Gastroesophageal sphincter (tissue), 4 donors: ENCODE results near the gene PI4KA. TPM values are rescaled to one million over a fixed set of nuclear protein-coding genes. Genes with fewer than 3 reads are reported as not detected.

Source experiments
- ATAC-seq: fragments of 150-250 bp; one replicate; pipeline ENCODE4 v1.9.1; 2016; ENCODE audit warnings: mild to moderate bottlenecking, moderate library complexity
- H3K27ac ChIP-seq, 4 donors: fragments of 200-600 bp; sonication (generic) in 3 of 4; 1 replicate in 3 of 4; 2 replicates in 1 of 4; pipeline ENCODE4 v1.5.1; 2016 to 2019
- H3K27me3 ChIP-seq: fragments of 200-600 bp; sonication (generic); one replicate; pipeline ENCODE4 v1.5.1; 2019
- H3K36me3 ChIP-seq, 2 donors: fragments of 200-600 bp; sonication (generic); one replicate each; pipeline ENCODE4 v1.5.1; 2019; ENCODE audit warnings: control low read depth in 1 of 2
- H3K4me1 ChIP-seq, 3 donors: fragments of 200-600 bp; sonication (generic); 1 replicate in 2 of 3; 2 replicates in 1 of 3; pipeline ENCODE4 v1.5.1; 2016 to 2019; ENCODE audit warnings: control low read depth in 2 of 3
- H3K4me3 ChIP-seq, 2 donors: fragments of 200-600 bp; sonication (generic); one replicate each; pipeline ENCODE4 v1.5.1; 2019; ENCODE audit warnings: mild to moderate bottlenecking in 1 of 2, moderate library complexity in 1 of 2
- H3K9me3 ChIP-seq, 3 donors: fragments of 200-600 bp; sonication (generic); one replicate each; pipeline ENCODE4 v1.5.1; 2017 to 2019; ENCODE audit warnings: control low read depth in 2 of 3
- EP300 ChIP-seq: sonication (generic); formaldehyde crosslinking; IDR thresholded peaks from one replicate; pipeline ENCODE4 v1.6.1; 2017; ENCODE audit warnings: antibody characterized with exemption, mild to moderate bottlenecking
- POLR2A ChIP-seq, 2 donors: fragments of 450-650 bp; IDR thresholded peaks; one replicate each; pipeline ENCODE4 v1.6.1; 2017; ENCODE audit warnings: antibody characterized with exemption in 2 of 2, mild to moderate bottlenecking in 2 of 2, moderate library complexity in 1 of 2
- POLR2AphosphoS5 ChIP-seq: sonication (generic); formaldehyde crosslinking; IDR thresholded peaks from one replicate; pipeline ENCODE4 v1.6.1; 2017; ENCODE audit warnings: antibody characterized with exemption
- whole genome bisulfite sequencing, 2 donors: methylation state at CpG; one replicate each; pipeline ENCODE4 v1.1.5; 2018; ENCODE audit warnings: low coverage in 1 of 2; 5-methylcytosine and 5-hydroxymethylcytosine counted together
- total RNA-seq, 4 donors: library from RNA; depleted of rRNA; stranded (reverse); fragments of >200 nt; gene quantifications; one replicate each; pipeline ENCODE4 v1.1.0, GENCODE V29; 2016
- TF ChIP-seq, protein P1 (sequence below), 4 experiments: fragments of 200-600 bp in 2 of 4; fragments of 450-650 bp in 2 of 4; sonication (generic) in 1 of 4; IDR thresholded peaks; one replicate each; pipeline ENCODE4 v1.5.1; 2017 to 2019; ENCODE audit warnings: antibody characterized with exemption in 4 of 4, mild to moderate bottlenecking in 2 of 4, moderate library complexity in 2 of 4

PI4KA gene
- total RNA-seq, 4 donors from 2014 or later = 45.7 to 113 (median 87.5) TPM

DNA sequence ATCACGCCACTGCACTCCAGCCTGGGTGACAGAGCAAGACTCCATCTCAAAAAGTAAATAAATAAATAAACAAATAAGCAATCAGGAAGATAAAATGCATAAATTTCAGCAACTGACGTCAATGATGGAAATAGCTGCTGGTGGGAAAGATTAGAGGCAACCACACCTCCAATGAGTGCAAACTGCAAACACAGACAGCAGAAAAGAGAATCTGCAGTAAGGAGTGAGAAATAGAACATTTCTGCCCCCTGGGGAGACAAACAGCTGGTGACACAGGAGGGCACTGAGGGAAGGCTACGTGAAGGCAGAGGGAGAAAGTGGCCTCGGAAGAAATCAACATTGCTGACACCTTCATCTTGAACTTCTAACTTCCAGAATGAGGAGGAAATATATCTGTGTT lies 6.5 kb downstream of the PI4KA start:
- no peak for ATAC-seq
- no peak overlapping the region for H3K4me3 ChIP-seq
- TF ChIP-seq POLR2AphosphoS5 (no peak), EP300 (no peak), POLR2A (IDR thresholded peaks at IDR 0.05) (no peak)
- TF ChIP-seq, protein P1, sequence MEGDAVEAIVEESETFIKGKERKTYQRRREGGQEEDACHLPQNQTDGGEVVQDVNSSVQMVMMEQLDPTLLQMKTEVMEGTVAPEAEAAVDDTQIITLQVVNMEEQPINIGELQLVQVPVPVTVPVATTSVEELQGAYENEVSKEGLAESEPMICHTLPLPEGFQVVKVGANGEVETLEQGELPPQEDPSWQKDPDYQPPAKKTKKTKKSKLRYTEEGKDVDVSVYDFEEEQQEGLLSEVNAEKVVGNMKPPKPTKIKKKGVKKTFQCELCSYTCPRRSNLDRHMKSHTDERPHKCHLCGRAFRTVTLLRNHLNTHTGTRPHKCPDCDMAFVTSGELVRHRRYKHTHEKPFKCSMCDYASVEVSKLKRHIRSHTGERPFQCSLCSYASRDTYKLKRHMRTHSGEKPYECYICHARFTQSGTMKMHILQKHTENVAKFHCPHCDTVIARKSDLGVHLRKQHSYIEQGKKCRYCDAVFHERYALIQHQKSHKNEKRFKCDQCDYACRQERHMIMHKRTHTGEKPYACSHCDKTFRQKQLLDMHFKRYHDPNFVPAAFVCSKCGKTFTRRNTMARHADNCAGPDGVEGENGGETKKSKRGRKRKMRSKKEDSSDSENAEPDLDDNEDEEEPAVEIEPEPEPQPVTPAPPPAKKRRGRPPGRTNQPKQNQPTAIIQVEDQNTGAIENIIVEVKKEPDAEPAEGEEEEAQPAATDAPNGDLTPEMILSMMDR (IDR thresholded peaks at IDR 0.05) = no peak
- H3K27me3 ChIP-seq = no peaks in the 10 kb centered on the region
- H3K36me3 ChIP-seq = no peaks in the 10 kb centered on the region
- no peak overlapping the region for H3K27ac ChIP-seq
- H3K9me3 ChIP-seq = no peaks in the 10 kb centered on the region
- WGBS, 2 donors = 59 to 73% methylated on average over 3 to 4 of the region's 4 CpGs
- H3K4me1 ChIP-seq = peaks cover 0 to 31% (median under 1%) of the 10 kb centered on the region in 3 donors

DNA sequence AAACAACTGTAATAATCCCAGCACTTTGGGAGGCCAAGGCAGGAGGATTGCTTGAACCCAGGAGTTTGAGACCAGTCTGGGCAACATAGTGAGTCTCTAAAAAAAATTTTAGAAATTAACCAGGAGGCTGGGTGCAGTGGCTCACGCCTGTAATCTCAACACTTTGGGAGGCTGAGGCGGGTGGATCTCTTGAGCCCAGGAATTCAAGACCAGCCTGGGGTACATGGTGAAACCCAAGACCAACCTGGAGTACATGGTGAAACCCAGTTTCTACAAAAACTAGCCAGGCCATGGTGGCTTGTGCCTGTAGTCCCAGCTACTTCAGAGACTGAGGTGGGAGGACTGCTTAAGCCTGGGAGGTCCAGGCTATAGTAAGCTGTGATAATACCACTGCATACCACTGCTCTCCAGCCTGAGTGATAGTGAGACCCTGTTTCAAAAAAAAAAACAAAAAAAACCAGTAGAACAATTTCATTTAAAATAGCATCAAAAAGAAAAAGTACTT lies 11.2 kb downstream of the PI4KA start:
- WGBS, 2 donors = 95 to 100% methylated on average over 2 of the region's 2 CpGs
- H3K4me1 ChIP-seq = peaks cover 0 to 5% (median 0%) of the 10 kb centered on the region in 3 donors
- no peak for ATAC-seq
- TF ChIP-seq EP300 (no peak), POLR2AphosphoS5 (no peak), POLR2A (IDR thresholded peaks at IDR 0.05) (no peak)
- TF ChIP-seq, protein P1 (IDR thresholded peaks at IDR 0.05) = no peak
- H3K36me3 ChIP-seq = no peaks in the 10 kb centered on the region
- H3K27me3 ChIP-seq = no peaks in the 10 kb centered on the region
- H3K9me3 ChIP-seq = no peaks in the 10 kb centered on the region
- no peak overlapping the region for H3K27ac ChIP-seq
- H3K4me3 ChIP-seq = no peak overlapping the region

DNA sequence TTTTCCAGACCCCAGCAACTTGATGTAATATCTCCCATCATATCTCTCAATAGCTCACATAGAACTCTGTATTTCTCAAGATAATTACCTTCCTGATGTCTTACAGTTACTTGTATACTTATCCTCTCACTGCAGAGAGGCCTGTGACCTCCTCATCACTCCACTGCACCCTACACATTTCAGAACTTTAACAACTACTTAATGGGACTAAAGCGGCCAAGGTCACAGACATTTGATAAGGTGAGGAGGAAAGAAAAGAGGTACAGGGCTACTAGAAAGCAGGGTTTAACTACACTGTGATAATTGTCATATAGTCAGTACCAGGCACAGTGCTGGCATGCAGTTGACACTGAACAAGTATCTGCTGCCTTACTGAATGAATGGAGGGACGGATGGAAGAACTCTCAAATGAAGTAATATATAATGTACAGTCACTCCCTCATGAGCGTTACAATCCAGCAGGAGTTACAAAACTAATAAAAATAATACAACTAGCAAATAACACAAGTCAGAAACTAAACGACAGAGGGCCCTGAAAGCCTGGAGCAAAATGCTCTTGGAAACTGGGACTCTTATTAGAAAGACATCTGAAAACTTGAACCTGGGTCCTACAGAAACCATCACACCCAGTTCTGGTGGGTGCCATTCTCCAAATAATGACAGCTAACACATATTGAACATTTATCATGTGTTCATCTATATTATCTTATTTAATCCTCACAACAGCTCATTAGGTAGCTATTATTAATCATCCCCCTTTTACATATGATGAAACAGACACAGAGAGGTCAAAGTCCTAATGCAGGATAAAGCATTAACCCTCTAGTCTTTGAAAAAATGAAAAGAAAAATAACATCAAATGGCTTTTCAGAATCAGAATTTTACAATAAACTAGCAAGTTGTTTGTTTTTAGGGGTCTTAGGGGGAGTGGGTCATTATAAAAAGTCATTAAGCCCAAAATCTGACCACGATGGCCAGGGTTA lies 14.3 kb downstream of the PI4KA start:
- H3K27me3 ChIP-seq = no peaks in the 10 kb centered on the region
- H3K4me3 ChIP-seq = no peak overlapping the region
- H3K9me3 ChIP-seq = no peaks in the 10 kb centered on the region
- H3K4me1 ChIP-seq = peaks cover 0 to 11% (median 0%) of the 10 kb centered on the region in 3 donors
- TF ChIP-seq POLR2AphosphoS5 = no peak
- TF ChIP-seq POLR2A (IDR thresholded peaks at IDR 0.05) = no peak
- TF ChIP-seq, protein P1 (IDR thresholded peaks at IDR 0.05) = no peak
- no peak for TF ChIP-seq EP300
- H3K36me3 ChIP-seq = no peaks in the 10 kb centered on the region
- no peak for ATAC-seq
- 87 to 100% methylated on average over 2 to 5 of the region's 5 CpGs for WGBS, 2 donors
- H3K27ac ChIP-seq = no peak overlapping the region

DNA sequence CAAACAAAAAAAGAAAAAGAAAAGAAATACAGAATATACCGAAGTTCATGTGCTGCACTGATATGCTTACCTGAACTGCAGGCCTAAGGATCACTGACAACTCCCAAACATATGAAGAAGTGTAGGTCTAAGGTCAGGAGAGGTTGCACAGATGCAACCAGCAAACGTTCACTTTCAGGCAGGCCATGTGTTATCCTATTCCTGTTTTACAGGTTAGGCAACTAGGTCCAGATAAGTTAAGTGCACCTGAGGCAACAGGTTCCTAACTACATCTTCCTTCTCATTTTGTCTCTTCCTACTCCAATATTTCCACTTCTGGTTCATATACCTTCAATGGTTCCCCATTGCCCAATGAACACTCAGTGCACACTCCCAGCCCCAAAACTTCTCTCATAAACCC lies 15.1 kb downstream of the PI4KA start:
- Histone ChIP-seq H3K27ac (no peak overlapping the region), H3K4me1 (peaks cover 0 to 11% (median 0%) of the 10 kb centered on the region in 3 donors), H3K27me3 (no peaks in the 10 kb centered on the region), H3K4me3 (no peak overlapping the region), H3K36me3 (no peaks in the 10 kb centered on the region), H3K9me3 (no peaks in the 10 kb centered on the region)
- ATAC-seq = no peak
- no peak for TF ChIP-seq EP300
- no peak for TF ChIP-seq POLR2AphosphoS5
- no peak for TF ChIP-seq POLR2A (IDR thresholded peaks at IDR 0.05)
- TF ChIP-seq, protein P1 (IDR thresholded peaks at IDR 0.05) = no peak
- WGBS, 2 donors = 50 to 79% methylated on average over 1 to 2 of the region's 2 CpGs
